ENCODE data around the gene GLS. TPM values are rescaled to one million over a fixed set of nuclear protein-coding genes. Genes with fewer than 3 reads are reported as not detected.

GLS gene
- total RNA-seq, 1 experiment from 2014 or later = 97.4 TPM

DNA sequence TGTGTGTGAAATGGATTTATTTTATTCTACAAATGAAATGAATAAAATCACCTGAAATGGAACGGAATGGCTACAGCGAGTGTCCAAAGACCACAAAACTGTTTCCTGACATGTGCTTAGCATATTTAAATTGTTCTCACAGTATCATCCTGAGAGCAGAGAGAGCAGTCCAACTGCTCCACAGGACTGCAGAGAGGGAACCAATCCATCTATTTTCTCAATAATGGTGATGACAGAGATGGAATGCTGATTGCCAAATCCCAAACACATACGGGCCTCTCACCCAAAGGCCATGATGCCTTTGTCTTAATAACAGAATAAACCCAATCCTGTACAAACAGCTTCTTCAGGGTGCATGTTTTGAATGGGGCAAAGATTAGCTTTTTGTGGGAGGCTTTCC lies 92.2 kb downstream of the GLS start:
- no peak overlapping the region for H3K4me3 ChIP-seq (replicated peaks in 1 of 2; ENCODE audit: low read depth in 1 of 2, low read length in 2 of 2)
- ChIA-PET POLR2A (no interaction called here), RAD21 (ENCODE audit: low non-redundant PET in 1 of 2, low total read pairs in 2 of 2, uncharacterized antibody in 2 of 2, unreplicated experiment in 2 of 2) (interaction anchor here in 1 of 2 experiments (0.6 kb wide), 1 partner anchor 19 kb away, joined by 4 read pairs; no protein-coding TSS in a partner anchor), CTCF (no interaction called here)
- H3K9me3 ChIP-seq (ENCODE audit: control insufficient read depth in 1 of 2, insufficient read depth in 1 of 2, low read depth in 1 of 2, low read length in 2 of 2) = no peaks in the 10 kb centered on the region
- no peaks in the 10 kb centered on the region for H4K20me1 ChIP-seq (ENCODE audit: insufficient read depth)
- no peak overlapping the region for H3K27ac ChIP-seq (ENCODE audit: low read depth, low read length)
- no peaks in the 10 kb centered on the region for H3K79me2 ChIP-seq (ENCODE audit: insufficient read depth, low read length)
- no peaks in the 10 kb centered on the region for H3K9me2 ChIP-seq (ENCODE audit: insufficient read depth)
- H3K36me3 ChIP-seq (ENCODE audit: control insufficient read depth in 1 of 2, insufficient read depth in 2 of 2, low read length in 2 of 2) = peaks cover 70 to 72% of the 10 kb centered on the region in 2 experiments
- intact Hi-C loops (cut with micrococcal nuclease) = no loop called here
- H3K9ac ChIP-seq (ENCODE audit: low read length) = no peak overlapping the region
- BruUV-seq (replicated peaks) = no TSS peak
- H2AFZ ChIP-seq (ENCODE audit: low read depth, low read length, poor library complexity, severe bottlenecking) = no peak overlapping the region
- no peaks in the 10 kb centered on the region for H3K4me1 ChIP-seq (ENCODE audit: control insufficient read depth in 1 of 2, insufficient read depth in 2 of 2, low read length in 2 of 2)
- no peak for TF ChIP-seq ZFX (IDR thresholded peaks at IDR 0.05)
- H3K4me2 ChIP-seq (ENCODE audit: low read length) = no peak overlapping the region
- H3K27me3 ChIP-seq (ENCODE audit: insufficient read depth, low read length) = no peaks in the 10 kb centered on the region
- ATAC-seq (no peak), DNase-seq (ENCODE audit: low read depth, low spot score) (no peak)

DNA sequence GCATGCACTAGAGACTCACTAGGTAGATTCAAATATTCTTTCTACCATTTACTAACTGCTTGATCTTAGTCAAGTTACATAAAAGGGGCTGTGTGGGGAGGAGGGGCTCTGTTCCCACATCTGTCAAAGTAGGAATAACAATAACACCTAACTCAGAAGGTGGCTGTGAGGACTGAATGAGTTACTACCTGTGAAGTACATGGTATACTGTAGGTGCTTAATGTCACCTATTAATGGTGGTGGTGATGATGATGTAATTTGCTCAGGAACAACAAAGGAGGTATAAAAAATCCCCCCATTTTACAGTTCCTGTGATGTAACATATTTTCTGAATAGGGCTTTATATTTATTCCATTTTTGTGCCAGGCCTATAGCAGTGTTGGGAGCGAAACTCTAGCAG lies 92.6 kb downstream of the GLS start:
- ATAC-seq (no peak), DNase-seq (ENCODE audit: low read depth, low spot score) (no peak)
- H3K36me3 ChIP-seq (ENCODE audit: control insufficient read depth in 1 of 2, insufficient read depth in 2 of 2, low read length in 2 of 2) = peaks cover 74 to 76% of the 10 kb centered on the region in 2 experiments
- ChIA-PET POLR2A (interaction anchor here (0.6 kb wide), 1 partner anchor 58 kb away, joined by 3 read pairs; no protein-coding TSS in a partner anchor), RAD21 (ENCODE audit: low non-redundant PET in 1 of 2, low total read pairs in 2 of 2, uncharacterized antibody in 2 of 2, unreplicated experiment in 2 of 2) (no interaction called here), CTCF (no interaction called here)
- no peak overlapping the region for H2AFZ ChIP-seq (ENCODE audit: low read depth, low read length, poor library complexity, severe bottlenecking)
- H3K9me2 ChIP-seq (ENCODE audit: insufficient read depth) = no peaks in the 10 kb centered on the region
- no peak overlapping the region for H3K27ac ChIP-seq (ENCODE audit: low read depth, low read length)
- no peaks in the 10 kb centered on the region for H3K27me3 ChIP-seq (ENCODE audit: insufficient read depth, low read length)
- BruUV-seq (replicated peaks) = no TSS peak
- no peak overlapping the region for H3K9ac ChIP-seq (ENCODE audit: low read length)
- H3K4me2 ChIP-seq (ENCODE audit: low read length) = no peak overlapping the region
- H3K79me2 ChIP-seq (ENCODE audit: insufficient read depth, low read length) = no peaks in the 10 kb centered on the region
- intact Hi-C loops (cut with micrococcal nuclease) = no loop called here
- H4K20me1 ChIP-seq (ENCODE audit: insufficient read depth) = no peaks in the 10 kb centered on the region
- no peaks in the 10 kb centered on the region for H3K9me3 ChIP-seq (ENCODE audit: control insufficient read depth in 1 of 2, insufficient read depth in 1 of 2, low read depth in 1 of 2, low read length in 2 of 2)
- no peak overlapping the region for H3K4me3 ChIP-seq (replicated peaks in 1 of 2; ENCODE audit: low read depth in 1 of 2, low read length in 2 of 2)
- H3K4me1 ChIP-seq (ENCODE audit: control insufficient read depth in 1 of 2, insufficient read depth in 2 of 2, low read length in 2 of 2) = no peaks in the 10 kb centered on the region
- TF ChIP-seq SRF (IDR thresholded peaks at IDR 0.05; ENCODE audit: low read depth) (no peak), ZFX (IDR thresholded peaks at IDR 0.05) (no peak), ELF1 (IDR thresholded peaks at IDR 0.05; ENCODE audit: borderline replicate concordance, low read depth) (no peak), EZH2phosphoT487 (IDR thresholded peaks at IDR 0.05; ENCODE audit: borderline replicate concordance) (no peak), POLR2AphosphoS5 (IDR thresholded peaks at IDR 0.05; ENCODE audit: low read depth, low read length) (no peak), FOSL1 (IDR thresholded peaks at IDR 0.05; ENCODE audit: low read depth) (no peak), SIN3A (IDR thresholded peaks at IDR 0.05; ENCODE audit: low read depth) (no peak), EZH2 (IDR thresholded peaks at IDR 0.05) (no peak), ZNF274 (IDR thresholded peaks at IDR 0.05; ENCODE audit: low read depth, low read length) (no peak), EGR1 (IDR thresholded peaks at IDR 0.05; ENCODE audit: low read depth) (no peak), RAD21 (IDR thresholded peaks at IDR 0.05; ENCODE audit: low read depth) (no peak), JUND (IDR thresholded peaks at IDR 0.05) (no peak), POLR2A (IDR thresholded peaks at IDR 0.05; ENCODE audit: borderline replicate concordance, extremely low read depth, insufficient read depth, insufficient read length) (no peak), TCF7L2 (IDR thresholded peaks at IDR 0.05; ENCODE audit: borderline replicate concordance, extremely low read depth, insufficient read depth, insufficient read length) (no peak)
- TF ChIP-seq, protein P1, sequence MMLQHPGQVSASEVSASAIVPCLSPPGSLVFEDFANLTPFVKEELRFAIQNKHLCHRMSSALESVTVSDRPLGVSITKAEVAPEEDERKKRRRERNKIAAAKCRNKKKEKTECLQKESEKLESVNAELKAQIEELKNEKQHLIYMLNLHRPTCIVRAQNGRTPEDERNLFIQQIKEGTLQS (IDR thresholded peaks at IDR 0.05) = no peak
- TF ChIP-seq, protein P2, sequence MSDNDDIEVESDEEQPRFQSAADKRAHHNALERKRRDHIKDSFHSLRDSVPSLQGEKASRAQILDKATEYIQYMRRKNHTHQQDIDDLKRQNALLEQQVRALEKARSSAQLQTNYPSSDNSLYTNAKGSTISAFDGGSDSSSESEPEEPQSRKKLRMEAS (IDR thresholded peaks at IDR 0.05) = no peak
- TF ChIP-seq, protein P3, sequence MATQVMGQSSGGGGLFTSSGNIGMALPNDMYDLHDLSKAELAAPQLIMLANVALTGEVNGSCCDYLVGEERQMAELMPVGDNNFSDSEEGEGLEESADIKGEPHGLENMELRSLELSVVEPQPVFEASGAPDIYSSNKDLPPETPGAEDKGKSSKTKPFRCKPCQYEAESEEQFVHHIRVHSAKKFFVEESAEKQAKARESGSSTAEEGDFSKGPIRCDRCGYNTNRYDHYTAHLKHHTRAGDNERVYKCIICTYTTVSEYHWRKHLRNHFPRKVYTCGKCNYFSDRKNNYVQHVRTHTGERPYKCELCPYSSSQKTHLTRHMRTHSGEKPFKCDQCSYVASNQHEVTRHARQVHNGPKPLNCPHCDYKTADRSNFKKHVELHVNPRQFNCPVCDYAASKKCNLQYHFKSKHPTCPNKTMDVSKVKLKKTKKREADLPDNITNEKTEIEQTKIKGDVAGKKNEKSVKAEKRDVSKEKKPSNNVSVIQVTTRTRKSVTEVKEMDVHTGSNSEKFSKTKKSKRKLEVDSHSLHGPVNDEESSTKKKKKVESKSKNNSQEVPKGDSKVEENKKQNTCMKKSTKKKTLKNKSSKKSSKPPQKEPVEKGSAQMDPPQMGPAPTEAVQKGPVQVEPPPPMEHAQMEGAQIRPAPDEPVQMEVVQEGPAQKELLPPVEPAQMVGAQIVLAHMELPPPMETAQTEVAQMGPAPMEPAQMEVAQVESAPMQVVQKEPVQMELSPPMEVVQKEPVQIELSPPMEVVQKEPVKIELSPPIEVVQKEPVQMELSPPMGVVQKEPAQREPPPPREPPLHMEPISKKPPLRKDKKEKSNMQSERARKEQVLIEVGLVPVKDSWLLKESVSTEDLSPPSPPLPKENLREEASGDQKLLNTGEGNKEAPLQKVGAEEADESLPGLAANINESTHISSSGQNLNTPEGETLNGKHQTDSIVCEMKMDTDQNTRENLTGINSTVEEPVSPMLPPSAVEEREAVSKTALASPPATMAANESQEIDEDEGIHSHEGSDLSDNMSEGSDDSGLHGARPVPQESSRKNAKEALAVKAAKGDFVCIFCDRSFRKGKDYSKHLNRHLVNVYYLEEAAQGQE (IDR thresholded peaks at IDR 0.05; ENCODE audit: low read depth) = no peak

Measured in HCT116 (cell line).